HEK293 (cell line): ENCODE measurements around the gene ENAH.

Source experiments
- CTCF ChIA-PET: fragments of 350-600 bp; formaldehyde crosslinking; extraction: SDS; loops from one replicate; lab custom pipeline; 2021; ENCODE audit warnings: antibody characterized with exemption; lab: Yijun Ruan, JAX
- POLR2A ChIA-PET: fragments of 300-600 bp; formaldehyde crosslinking; extraction: SDS; loops from one replicate; lab custom pipeline; 2020; ENCODE audit warnings: antibody characterized with exemption, inconsistent platforms; lab: Yijun Ruan, JAX
- H3K27ac ChIP-seq: fragments of 200-500 bp; sonication (Bioruptor generic); 2 replicates; pipeline ENCODE4 v1.5.1; 2014; ENCODE audit warnings: low read depth, low read length, control low read depth, inconsistent platforms; ENCODE audit errors: extremely low read depth
- H3K36me3 ChIP-seq, 2 experiments: fragments of 200-500 bp in 1 of 2; sonication (Bioruptor generic) in 1 of 2; 1 replicate in 1 of 2; 2 replicates in 1 of 2; pipeline ENCODE4 v1.5.1; 2014 to 2017; ENCODE audit warnings: inconsistent platforms in 2 of 2, low read length in 2 of 2; ENCODE audit not compliant: control insufficient read depth in 2 of 2, insufficient read depth in 1 of 2
- H3K4me1 ChIP-seq: fragments of 200-500 bp; sonication (Bioruptor generic); 2 replicates; pipeline ENCODE4 v1.5.1; 2014; ENCODE audit warnings: mild to moderate bottlenecking, low read length, inconsistent platforms; ENCODE audit not compliant: control insufficient read depth, insufficient read depth
- H3K4me3 ChIP-seq: 2 replicates; pipeline ENCODE4 v1.5.1; 2011; ENCODE audit warnings: low read depth, mild to moderate bottlenecking, control low read depth, low read length, moderate library complexity
- H3K9me3 ChIP-seq: fragments of 200-500 bp; sonication (Bioruptor generic); 2 replicates; pipeline ENCODE4 v1.5.1; 2014; ENCODE audit warnings: low read depth, low read length, inconsistent platforms; ENCODE audit not compliant: control insufficient read depth, insufficient read depth
- BCL6B ChIP-seq: fragments of 450-650 bp; formaldehyde crosslinking; IDR thresholded peaks from 2 replicates; pipeline ENCODE4 v1.5.1; 2017; ENCODE audit warnings: missing biosample characterization, missing genetic modification characterization
- HIC1 ChIP-seq: fragments of 450-650 bp; formaldehyde crosslinking; IDR thresholded peaks from 2 replicates; pipeline ENCODE4 v1.5.1; 2016; ENCODE audit warnings: missing biosample characterization, missing genetic modification characterization
- KLF16 ChIP-seq: fragments of 450-650 bp; formaldehyde crosslinking; IDR thresholded peaks from 2 replicates; pipeline ENCODE4 v1.5.1; 2017; ENCODE audit warnings: missing biosample characterization, missing genetic modification characterization
- SCRT1 ChIP-seq: fragments of 450-650 bp; formaldehyde crosslinking; IDR thresholded peaks from 2 replicates; pipeline ENCODE4 v1.5.1; 2016; ENCODE audit warnings: missing biosample characterization, missing genetic modification characterization, borderline replicate concordance
- ZBTB21 ChIP-seq: fragments of 450-650 bp; formaldehyde crosslinking; IDR thresholded peaks from 2 replicates; pipeline ENCODE4 v1.5.1; 2017; ENCODE audit warnings: missing biosample characterization, missing genetic modification characterization
- ZBTB44 ChIP-seq: fragments of 450-650 bp; IDR thresholded peaks from 2 replicates; pipeline ENCODE4 v1.5.1; 2018; ENCODE audit warnings: missing biosample characterization, mild to moderate bottlenecking, missing genetic modification characterization
- ZBTB8A ChIP-seq: fragments of 450-650 bp; formaldehyde crosslinking; IDR thresholded peaks from 2 replicates; pipeline ENCODE4 v1.5.1; 2016; ENCODE audit warnings: missing biosample characterization, missing genetic modification characterization
- ZNF169 ChIP-seq: fragments of 450-650 bp; formaldehyde crosslinking; IDR thresholded peaks from 2 replicates; pipeline ENCODE4 v1.5.1; 2016; ENCODE audit warnings: missing biosample characterization, missing genetic modification characterization
- ZNF2 ChIP-seq: fragments of 450-650 bp; formaldehyde crosslinking; IDR thresholded peaks from 2 replicates; pipeline ENCODE4 v1.5.1; 2016; ENCODE audit warnings: missing biosample characterization, missing genetic modification characterization
- ZNF302 ChIP-seq: fragments of 450-650 bp; formaldehyde crosslinking; IDR thresholded peaks from 2 replicates; pipeline ENCODE4 v1.5.1; 2016; ENCODE audit warnings: missing biosample characterization, missing genetic modification characterization, low read depth
- ZNF624 ChIP-seq: fragments of 450-650 bp; formaldehyde crosslinking; IDR thresholded peaks from 2 replicates; pipeline ENCODE4 v1.5.1; 2017; ENCODE audit warnings: missing biosample characterization, missing genetic modification characterization
- ZNF660 ChIP-seq: fragments of 450-650 bp; IDR thresholded peaks from 2 replicates; pipeline ENCODE4 v1.5.1; 2018; ENCODE audit warnings: missing biosample characterization, mild to moderate bottlenecking, missing genetic modification characterization
- ZNF664 ChIP-seq: fragments of 450-650 bp; formaldehyde crosslinking; IDR thresholded peaks from 2 replicates; pipeline ENCODE4 v1.5.1; 2016; ENCODE audit warnings: missing biosample characterization, missing genetic modification characterization
- TF ChIP-seq, protein P1 (sequence below): fragments of 450-650 bp; formaldehyde crosslinking; IDR thresholded peaks from 2 replicates; pipeline ENCODE4 v1.5.1; 2017; ENCODE audit warnings: missing biosample characterization, missing genetic modification characterization
- TF ChIP-seq, protein P2 (sequence below): fragments of 450-650 bp; formaldehyde crosslinking; IDR thresholded peaks from 2 replicates; pipeline ENCODE4 v1.5.1; 2017; ENCODE audit warnings: missing biosample characterization, mild to moderate bottlenecking, missing genetic modification characterization, moderate library complexity

The ENAH gene

DNA sequence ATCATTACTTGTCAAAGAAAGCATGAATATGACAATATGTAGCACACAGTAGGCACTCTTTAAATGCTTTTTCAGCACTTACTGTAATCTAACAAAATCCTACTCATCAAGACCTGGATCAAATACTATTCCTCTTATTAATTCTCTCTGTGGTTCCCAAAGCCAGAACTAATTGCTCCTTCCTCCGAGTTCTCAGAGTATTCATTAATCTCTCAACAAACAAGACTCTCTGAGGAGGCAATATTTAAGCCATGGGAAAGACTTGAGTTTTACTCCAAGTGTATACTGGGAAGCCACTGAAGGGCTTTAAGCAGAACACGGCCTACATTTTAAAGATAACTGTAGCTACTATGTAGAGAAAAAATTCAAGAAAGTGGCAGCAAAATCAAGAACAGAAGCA is 79.7 kb downstream of the ENAH start (continued):
- TF ChIP-seq HIC1 (tag by site-specific recombination), result no peak
- no peak for TF ChIP-seq ZNF302 (tag by site-specific recombination)
- no peak for TF ChIP-seq BCL6B (tag by site-specific recombination)
- no peak for TF ChIP-seq KLF16 (tag by site-specific recombination)
- no peak for TF ChIP-seq ZBTB8A

DNA sequence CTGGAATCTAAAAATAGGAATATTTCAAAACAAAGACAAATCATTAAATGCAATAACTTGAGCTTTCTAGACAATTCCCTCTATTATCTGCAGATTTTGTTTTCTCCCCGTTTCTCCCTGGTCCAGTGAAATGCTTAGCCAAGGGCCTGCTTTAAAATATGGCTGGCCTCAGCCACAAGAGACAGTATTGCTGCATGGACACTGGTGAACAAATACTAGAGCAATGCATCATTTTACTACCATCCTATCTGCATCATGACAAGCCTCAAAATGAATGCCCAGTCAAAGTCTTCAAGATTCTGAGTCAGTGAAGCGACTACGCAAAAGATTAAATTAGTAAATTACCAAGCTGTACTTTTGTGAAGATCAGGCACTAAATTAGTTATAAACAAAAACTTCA is 80.5 kb downstream of the ENAH start:
- H3K27ac ChIP-seq, result no peak overlapping the region
- ChIA-PET POLR2A (interaction anchor here (1.2 kb wide), 1 partner anchor 81 kb away, joined by 3 read pairs; the partner anchor contains the start of gene ENAH), CTCF (interaction anchor here (0.6 to 1.8 kb wide), 8 partner anchors 10 to 415 kb away, joined by 3 to 12 read pairs (median 4); no protein-coding TSS in a partner anchor)
- H3K4me3 ChIP-seq, result no peak overlapping the region
- H3K9me3 ChIP-seq, result no peaks in the 10 kb centered on the region
- H3K36me3 ChIP-seq, result no peaks in the 10 kb centered on the region
- TF ChIP-seq, protein P1, sequence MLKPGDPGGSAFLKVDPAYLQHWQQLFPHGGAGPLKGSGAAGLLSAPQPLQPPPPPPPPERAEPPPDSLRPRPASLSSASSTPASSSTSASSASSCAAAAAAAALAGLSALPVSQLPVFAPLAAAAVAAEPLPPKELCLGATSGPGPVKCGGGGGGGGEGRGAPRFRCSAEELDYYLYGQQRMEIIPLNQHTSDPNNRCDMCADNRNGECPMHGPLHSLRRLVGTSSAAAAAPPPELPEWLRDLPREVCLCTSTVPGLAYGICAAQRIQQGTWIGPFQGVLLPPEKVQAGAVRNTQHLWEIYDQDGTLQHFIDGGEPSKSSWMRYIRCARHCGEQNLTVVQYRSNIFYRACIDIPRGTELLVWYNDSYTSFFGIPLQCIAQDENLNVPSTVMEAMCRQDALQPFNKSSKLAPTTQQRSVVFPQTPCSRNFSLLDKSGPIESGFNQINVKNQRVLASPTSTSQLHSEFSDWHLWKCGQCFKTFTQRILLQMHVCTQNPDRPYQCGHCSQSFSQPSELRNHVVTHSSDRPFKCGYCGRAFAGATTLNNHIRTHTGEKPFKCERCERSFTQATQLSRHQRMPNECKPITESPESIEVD (tag by site-specific recombination), result peak; percentile 35; the same call in 1 of the 2 replicates
- TF ChIP-seq, protein P2, sequence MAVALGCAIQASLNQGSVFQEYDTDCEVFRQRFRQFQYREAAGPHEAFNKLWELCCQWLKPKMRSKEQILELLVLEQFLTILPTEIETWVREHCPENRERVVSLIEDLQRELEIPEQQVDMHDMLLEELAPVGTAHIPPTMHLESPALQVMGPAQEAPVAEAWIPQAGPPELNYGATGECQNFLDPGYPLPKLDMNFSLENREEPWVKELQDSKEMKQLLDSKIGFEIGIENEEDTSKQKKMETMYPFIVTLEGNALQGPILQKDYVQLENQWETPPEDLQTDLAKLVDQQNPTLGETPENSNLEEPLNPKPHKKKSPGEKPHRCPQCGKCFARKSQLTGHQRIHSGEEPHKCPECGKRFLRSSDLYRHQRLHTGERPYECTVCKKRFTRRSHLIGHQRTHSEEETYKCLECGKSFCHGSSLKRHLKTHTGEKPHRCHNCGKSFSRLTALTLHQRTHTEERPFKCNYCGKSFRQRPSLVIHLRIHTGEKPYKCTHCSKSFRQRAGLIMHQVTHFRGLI, result peak; percentile 98
- TF ChIP-seq ZNF664 (tag by site-specific recombination) (0 out of 2 replicates have a peak, but pooled peaks have one; percentile 73), ZNF624 (tag by site-specific recombination) (no peak)
- H3K4me1 ChIP-seq, result peaks cover 15% of the 10 kb centered on the region

- TF ChIP-seq ZNF660 (tag by site-specific recombination), result peak; percentile 76
- TF ChIP-seq, protein P1 (tag by site-specific recombination), result peak; percentile 65
- TF ChIP-seq SCRT1 (tag by site-specific recombination), result no peak
- no peak for TF ChIP-seq ZNF2 (tag by site-specific recombination)
- TF ChIP-seq ZNF169 (tag by site-specific recombination), result no peak
- TF ChIP-seq ZBTB44 (tag by site-specific recombination), result 0 out of 2 replicates have a peak, but pooled peaks have one; percentile 17
- TF ChIP-seq ZBTB21 (tag by site-specific recombination), result no peak
- peaks cover 7 to 17% of the 10 kb centered on the region in 2 experiments for H3K36me3 ChIP-seq
- CTCF ChIA-PET, result interaction anchor here (0.6 to 2.6 kb wide), 10 partner anchors 9 to 558 kb away, joined by 3 to 13 read pairs (median 4); partner anchors contain the start of gene SRP9
- H3K4me3 ChIP-seq, result no peak overlapping the region
- POLR2A ChIA-PET, result no interaction called here
- H3K4me1 ChIP-seq, result peaks cover 15% of the 10 kb centered on the region
- H3K27ac ChIP-seq, result no peak overlapping the region
- no peaks in the 10 kb centered on the region for H3K9me3 ChIP-seq
Measured at GRCh38 chr1:225567789-225568188, 85.1 kb downstream of the ENAH start.
